ENCODE results near the gene PRR36. TPM values are rescaled to one million over a fixed set of nuclear protein-coding genes. Genes with fewer than 3 reads are reported as not detected.
"Not testable (repeated sequence)": the region's sequence is repeated elsewhere in the genome, so short reads cannot be mapped to it uniquely, and the experiment has no call there.

PRR36 gene
- total RNA-seq, result 0.08 TPM
- long read RNA-seq, result 0 reads

DNA sequence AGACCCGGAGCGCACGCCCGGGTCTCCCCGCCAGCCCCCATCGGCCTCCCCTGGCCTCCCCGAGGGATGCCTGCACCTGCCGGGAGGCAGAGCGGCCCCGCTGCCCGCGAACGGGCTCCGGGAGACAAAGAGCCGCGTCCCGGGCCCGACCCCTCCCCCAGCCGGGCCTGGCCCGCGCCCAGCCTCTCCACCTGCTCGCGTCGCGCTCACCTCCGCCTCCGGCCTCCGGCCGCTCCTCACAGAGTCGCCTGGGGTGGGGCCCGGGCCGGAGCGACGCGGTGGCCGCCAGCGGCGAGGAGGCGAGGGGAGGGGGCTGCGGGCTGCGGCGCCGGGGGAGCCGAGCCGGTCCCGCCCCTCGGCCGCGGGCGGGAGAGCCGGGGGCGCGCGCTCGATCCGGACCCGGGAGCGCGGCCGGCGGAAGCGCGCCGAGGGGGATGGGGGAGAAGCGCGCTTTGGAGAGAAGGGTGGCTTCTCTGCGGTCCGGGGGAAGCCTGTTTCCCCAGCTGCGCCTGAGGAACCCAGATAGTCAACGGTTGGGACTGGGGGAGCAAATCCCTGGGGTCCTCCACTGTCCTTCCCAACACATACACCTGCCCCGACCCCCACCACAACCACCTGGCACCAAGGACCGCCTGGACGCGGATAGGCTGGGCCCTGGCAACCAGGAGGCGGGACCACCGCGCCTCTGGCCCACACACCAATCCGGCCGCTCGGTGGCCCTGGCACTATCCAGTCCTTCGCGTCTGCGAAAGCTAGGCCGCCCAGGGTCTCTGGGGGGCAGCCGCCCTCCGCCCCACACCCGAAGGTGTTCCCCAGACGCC, at the start of gene PRR36:
Gene PRR36 (minus strand): TSS at position 315 of the 821 bp plus-strand sequence. CDS start 701 bp downstream, outside the sequence.
- ATAC-seq (ENCODE audit: poor library complexity) (no peak), DNase-seq (no peak)
- intact Hi-C loops (cut with DNase I), result no loop called here

DNA sequence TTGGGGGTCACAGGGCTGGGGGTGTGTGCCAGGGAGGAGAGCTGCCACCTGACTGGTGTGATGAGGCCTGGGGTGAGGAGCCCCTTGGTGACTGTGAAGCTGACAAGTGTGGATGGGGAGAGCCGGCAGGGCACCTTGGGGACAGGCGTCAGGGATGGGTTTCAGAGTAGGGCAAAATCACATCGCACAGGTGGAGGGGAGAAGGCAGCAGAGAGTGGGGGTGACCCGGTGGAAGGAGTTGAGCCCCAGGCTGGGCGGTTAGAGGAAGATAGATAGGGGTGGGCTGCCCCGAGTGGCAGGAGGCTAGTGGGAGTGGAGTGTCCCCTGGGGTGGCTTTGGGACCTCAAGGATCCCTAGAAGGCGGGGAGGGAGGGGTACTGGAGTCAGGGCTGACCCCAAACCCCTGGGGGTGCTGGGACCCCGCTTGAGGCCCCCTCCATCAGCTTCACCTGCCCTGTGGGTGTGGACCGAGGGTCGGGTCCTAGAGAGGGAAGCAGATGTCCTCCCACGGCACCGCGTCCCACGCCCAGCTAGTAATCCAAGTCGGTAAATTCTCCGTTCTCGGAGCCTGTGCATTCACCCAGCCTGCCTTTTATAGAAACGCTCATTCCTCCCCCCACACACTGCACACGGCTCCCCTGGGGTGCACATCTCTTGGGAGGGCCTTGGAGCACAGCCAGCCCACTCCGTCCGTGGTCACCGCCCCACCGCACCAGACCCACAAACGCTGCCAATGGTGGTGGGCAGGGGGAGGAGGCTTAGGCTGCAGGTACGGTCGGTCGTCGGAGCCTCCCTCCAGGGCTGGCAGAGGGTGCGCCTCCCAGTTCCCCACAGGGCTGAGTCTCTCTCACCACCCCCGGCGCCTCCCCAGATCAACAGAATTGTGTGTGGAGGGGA, 49.4 kb upstream of the PRR36 start:
- no peak for ATAC-seq (ENCODE audit: poor library complexity)
- no peak for DNase-seq
- intact Hi-C loops (cut with DNase I), result no loop called here

DNA sequence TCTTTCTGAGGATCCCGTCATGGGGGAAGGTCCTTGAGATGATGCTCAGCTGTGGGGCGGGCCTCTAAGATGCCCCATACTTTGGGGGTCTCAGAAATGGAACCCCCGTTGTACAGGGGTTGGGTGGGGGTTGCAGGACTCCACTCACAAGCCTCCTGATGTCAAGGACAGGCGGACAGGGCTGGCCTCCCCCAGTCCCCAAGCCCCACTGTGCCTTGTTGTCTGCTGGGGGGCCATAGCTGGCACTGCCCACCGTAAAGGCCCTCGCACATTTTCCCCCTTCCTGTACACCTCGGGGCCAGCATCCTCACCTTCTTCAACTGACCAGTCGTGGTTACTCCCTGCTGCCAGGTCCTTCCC, 48.6 kb upstream of the PRR36 start:
- DNase-seq (no peak), ATAC-seq (ENCODE audit: poor library complexity) (no peak)
- intact Hi-C loops (cut with DNase I), result no loop called here

DNA sequence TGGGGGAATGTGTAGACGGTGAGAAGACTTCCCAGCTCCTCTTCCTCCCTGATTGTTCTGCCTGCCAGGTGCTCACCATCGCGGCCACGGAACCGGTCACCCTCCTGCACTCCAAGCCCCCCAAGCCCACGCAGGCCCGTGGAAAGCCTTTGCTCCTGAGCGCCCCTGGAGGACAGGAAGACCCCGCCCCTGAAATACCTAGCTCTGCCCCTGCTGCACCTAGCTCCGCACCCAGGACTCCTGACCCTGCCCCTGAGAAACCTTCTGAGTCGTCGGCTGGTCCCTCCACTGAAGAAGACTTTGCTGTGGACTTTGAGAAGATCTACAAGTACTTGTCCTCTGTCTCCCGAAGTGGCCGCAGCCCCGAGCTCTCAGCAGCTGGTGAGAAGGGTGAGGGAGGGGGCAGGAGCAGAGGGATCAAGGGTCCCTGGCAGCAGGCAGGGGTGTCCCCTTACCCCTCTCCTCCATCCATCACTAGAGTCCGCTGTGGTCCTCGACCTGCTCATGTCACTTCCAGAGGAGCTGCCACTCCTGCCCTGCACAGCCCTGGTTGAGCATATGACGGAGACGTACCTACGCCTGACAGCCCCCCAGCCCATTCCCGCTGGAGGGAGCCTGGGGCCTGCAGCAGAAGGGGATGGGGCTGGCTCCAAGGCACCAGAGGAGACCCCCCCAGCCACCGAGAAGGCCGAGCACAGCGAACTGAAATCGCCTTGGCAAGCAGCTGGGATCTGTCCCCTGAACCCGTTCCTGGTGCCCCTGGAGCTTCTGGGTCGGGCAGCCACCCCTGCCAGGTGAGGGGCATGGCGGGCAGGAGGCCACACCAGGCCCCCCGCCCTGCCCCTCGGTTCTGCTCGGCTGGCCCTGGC, 48.0 kb upstream of the PRR36 start:
- DNase-seq, result no peak
- intact Hi-C loops (cut with DNase I), result no loop called here
- no peak for ATAC-seq (ENCODE audit: poor library complexity)

DNA sequence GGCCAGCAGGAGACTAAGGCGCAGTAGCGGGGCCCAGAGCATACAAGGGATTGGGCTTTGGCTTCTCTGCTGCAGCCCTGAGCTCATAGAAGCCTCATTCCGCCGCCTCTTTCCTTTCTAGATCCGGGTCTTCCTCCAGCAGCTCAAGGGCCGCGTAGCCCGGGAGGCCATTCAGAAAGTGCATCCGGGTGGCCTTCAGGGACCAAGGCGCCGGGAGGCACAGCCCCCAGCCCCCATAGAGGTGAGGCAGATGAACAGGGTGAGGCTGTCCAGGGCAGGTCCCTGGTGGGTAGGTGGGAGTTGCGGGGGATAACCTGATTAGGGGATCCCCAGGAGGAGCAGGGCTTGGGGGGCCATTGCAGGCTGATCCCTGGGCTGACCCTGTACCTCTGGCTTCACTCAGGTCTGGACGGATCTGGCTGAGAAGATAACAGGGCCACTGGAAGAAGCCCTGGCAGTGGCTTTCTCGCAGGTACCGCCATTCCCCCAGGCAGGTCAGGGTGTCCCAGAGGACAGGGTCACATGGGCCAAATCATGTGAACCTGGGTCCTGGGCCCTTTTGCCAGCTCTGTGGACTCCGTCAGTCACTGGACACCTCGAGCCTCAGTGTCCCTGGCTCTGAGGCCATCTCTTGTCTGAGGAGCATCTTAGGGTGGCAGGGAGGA, 47.2 kb upstream of the PRR36 start:
- intact Hi-C loops (cut with DNase I), result no loop called here

DNA sequence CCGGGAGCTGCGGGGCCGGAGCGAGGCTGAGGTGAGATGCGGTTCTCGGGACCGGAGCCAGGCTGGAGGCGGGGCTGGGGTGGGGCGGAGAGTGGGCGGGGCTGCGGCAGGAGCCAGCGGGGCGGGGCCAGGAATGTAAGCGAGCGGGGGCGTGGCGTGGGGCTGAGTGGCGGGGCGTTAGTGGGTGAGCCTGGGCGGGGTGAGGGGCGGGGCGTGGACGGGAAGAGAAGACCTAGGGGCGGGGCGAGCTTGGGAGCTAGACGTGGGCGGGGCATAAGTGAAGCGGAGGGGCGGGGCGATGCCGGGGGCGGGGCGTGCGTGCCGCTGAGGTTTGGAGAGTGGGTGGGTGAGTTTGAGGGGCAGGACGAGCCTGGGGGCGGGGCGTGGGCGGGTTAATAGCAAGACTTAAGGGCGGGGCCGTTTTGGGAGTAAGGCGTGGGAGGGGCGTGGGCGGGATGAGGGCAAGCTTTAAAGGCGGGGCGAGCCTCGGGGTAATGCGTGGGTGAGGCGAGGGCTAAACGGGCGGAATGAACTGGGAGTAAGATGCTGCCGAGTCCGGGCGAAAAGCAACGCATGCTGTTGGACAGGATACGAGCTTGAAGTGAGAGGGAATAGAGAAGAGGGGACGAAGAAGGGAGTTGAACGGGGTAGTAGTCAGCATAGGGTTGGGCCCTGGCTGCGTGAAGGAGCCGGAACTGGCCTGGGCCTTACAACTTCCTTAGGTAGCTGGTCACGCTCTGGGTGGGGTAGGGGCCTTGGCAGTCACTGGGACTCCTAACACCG, 46.5 kb upstream of the PRR36 start:
- ATAC-seq (ENCODE audit: poor library complexity), result peak; percentile 86
- intact Hi-C loops (cut with DNase I), result no loop called here
- peak; percentile 100 for DNase-seq

More for the DNA sequence above, 47.2 kb upstream of the PRR36 start:
- ATAC-seq (ENCODE audit: poor library complexity) (no peak), DNase-seq (no peak)

DNA sequence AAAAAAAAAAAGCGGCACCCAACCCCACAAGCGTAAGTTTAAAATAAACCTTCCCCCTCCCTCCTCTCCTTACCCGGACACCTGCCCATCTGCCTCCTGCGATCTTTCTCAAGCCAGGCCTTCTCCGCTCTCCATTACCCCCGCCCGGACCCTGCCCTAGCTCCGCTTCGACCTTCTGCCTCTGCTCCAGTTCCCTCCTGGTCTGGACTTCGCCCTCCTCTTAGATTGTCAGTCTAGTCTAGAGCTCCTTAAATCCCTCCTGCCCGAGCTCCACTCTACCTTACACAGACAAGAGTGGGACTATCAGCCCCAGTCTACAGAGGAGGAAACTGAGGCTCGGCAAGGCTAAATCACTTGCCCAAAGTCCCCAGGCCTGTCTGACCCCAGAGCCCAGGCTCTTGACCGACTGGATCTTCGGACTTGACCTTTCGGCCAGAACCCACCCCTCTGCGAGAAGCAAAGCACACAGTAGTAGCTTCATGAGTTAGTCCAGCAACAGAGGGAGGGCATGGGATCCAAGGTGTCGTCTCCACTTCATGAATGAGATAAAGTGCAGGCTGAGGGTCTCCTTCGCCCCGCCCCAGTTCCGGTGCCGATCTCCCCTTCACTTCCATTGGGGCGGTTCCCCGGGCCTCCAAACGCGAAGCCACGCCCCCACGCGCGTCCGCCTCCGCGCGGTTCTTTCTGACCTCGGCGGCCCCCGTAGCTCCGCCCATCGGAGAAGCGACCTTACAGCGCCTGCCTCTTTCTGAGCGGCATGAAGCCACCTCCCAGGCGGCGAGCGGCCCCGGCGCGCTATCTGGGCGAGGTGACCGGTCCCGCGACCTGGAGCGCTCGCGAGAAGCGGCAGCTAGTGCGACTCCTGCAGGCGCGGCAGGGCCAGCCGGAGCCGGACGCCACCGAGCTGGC, 45.7 kb upstream of the PRR36 start, which contains the start of gene SNAPC2:
Gene SNAPC2 (plus strand): TSS at position 729 of the 909 bp plus-strand sequence. CDS start 29 bp downstream, at position 758.
- intact Hi-C loops (cut with DNase I), result no loop called here
- ATAC-seq (ENCODE audit: poor library complexity) (peak; percentile 76), DNase-seq (peak; percentile 99)

DNA sequence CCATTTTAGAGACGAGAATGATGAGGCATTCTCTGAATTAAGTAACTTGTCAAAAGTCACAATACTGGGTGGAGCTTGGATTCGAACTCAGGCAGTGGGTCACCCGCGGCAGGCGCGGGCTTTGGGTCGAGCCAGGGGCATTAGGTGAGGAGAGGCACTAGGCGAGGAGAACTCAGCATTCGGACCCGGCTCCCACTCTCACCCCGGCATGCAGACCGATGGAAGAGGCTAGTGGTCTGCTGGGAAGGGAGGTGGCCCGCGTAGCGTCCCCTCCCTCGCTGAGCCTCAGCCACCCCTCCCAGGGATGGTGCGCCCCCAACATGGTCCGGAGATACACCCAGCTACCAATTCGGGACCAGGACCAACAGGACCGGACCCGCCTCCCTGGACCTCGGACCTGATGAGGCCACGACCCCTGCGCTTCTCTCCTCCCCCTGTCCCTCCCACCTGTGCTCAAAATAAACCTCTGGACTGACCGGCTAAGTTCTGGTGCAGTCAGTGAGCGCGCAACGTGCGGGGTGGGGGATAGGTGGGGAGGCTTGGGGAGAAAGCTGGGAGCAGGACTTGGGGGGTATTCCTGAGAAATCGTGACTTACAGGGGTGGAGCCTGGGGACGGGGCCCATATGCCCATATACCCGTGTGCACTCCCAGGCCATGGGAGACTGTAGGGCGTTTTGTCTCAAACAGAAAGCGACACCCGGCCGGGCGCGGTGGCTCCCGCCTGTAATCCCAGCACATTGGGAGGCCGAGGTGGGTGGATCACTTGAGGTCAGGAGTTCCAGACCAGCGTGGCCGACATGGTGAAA, 44.6 kb upstream of the PRR36 start:
- intact Hi-C loops (cut with DNase I), result no loop called here
- ATAC-seq (ENCODE audit: poor library complexity), result no peak
- no peak for DNase-seq

DNA sequence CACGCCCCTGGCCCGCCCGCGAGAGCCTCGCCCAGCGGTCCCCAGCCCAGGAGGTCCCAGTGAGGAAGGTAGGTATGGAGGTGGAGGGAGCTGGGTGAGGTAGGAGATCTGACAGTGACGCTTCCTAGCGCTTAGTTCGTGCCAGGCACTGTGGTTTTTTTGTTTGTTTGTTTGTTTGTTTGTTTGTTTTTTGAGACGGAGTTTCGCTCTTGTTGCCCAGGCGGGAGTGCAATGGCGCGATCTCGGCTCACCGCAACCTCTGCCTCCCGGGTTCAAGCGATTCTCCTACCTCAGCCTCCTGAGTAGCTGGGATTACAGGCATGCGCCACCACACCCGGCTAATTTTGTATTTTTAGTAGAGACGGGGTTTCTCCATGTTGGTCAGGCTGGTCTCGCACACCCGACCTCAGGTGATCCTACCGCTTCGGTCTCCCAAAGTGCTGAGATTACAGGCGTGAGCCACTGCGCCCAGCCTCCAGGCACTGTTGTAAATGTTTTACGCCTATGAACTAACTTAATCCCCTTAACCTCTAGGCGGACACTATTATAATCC, 43.9 kb upstream of the PRR36 start:
- intact Hi-C loops (cut with DNase I); DNase-seq: not testable (repeated sequence)

DNA sequence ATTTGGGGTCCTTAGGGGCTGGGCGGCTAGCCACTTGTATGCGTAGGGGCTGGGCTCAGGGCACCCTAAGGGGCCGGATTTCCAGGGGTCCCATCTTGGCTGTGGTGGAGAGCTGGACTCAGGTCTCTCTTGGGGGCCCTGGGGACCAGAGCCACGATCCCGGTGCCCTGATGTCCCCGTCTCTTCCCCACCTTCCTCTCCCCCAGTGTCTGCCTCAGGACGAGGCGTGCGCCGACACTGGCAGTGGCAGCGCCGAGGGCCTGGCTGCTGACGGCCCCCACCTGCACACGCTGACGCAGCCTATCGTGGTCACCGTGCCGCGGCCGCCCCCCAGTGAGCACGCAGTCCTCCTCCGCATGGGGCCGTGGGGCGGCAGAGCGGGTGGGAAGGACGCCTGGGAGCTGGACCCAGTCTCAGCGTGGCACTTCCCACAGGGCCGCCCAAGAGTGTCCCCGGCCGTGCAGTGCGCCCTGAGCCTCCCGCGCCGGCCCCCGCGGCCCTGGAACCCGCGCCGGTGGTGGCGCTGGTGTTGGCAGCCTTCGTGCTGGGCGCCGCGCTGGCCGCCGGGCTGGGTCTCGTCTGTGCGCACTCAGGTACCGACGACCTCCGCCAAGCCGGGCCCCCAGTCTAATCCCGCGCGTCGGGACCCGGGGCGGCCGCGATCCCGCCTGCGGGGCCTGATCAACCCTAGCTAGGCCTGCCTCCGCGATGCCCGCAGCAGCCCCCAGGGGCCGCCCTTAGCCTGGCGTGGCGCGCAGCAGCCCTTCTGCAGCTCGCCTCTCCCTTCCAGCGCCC, 43.3 kb upstream of the PRR36 start:
- peak; percentile 9 for ATAC-seq (ENCODE audit: poor library complexity)
- intact Hi-C loops (cut with DNase I), result no loop called here
- peak; percentile 73 for DNase-seq

More for the DNA sequence above, 43.9 kb upstream of the PRR36 start:
- not testable (repeated sequence) for ATAC-seq (ENCODE audit: poor library complexity)

DNA sequence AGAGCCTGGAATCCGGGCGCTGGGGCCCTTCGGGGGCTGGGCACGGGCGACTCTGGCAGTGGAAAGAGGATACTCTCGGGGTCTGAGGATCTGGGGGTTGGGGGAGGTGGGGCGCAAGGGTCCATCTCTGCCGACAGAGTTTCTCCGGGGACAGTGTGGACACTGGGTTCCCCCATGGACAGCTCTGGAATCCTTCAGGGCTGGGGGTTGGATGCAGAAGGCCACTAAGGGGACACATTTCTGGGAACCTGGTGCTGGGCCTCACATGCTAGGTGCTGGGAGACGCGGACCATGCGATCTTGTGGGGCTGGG, 42.7 kb upstream of the PRR36 start:
- ATAC-seq (ENCODE audit: poor library complexity), result no peak
- no peak for DNase-seq
- intact Hi-C loops (cut with DNase I), result no loop called here

DNA sequence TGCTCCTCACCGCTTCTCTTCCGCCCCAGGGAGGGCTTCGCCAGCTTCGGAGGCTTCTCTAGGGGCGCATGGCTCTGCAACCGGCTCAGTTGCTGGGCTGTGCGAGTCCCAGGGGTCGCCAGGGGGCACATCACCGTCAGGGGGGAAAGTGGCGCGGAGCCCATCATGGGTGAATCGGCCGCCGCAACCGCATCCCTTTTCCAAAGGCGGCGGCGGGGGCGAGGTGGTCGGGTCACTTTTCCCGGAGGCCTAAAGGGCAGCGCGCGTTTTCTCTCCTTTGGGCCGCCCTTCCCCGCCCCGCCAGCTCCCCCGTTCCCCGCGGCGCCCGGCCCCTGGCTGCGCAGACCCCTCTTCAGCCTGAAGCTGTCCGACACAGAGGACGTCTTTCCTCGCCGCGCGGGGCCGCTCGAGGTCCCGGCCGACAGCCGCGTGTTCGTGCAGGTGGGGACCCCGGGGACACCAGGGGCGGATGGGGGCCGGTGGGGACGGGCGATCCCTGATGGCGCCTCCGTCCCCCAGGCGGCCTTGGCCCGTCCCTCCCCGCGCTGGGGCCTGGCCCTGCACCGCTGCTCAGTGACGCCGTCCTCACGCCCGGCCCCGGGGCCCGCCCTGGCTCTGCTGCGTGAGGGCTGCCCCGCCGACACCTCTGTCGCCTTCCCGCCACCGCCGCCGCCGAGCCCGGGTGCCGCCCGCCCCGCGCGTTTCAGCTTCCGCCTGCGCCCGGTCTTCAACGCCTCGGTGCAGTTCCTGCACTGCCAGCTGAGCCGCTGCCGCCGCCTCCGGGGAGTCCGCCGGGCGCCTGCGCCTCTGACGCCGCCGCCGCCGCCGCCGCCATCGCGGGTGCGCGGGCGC, 42.1 kb upstream of the PRR36 start:
- intact Hi-C loops (cut with DNase I), result no loop called here
- no peak for DNase-seq
- ATAC-seq (ENCODE audit: poor library complexity), result no peak

DNA sequence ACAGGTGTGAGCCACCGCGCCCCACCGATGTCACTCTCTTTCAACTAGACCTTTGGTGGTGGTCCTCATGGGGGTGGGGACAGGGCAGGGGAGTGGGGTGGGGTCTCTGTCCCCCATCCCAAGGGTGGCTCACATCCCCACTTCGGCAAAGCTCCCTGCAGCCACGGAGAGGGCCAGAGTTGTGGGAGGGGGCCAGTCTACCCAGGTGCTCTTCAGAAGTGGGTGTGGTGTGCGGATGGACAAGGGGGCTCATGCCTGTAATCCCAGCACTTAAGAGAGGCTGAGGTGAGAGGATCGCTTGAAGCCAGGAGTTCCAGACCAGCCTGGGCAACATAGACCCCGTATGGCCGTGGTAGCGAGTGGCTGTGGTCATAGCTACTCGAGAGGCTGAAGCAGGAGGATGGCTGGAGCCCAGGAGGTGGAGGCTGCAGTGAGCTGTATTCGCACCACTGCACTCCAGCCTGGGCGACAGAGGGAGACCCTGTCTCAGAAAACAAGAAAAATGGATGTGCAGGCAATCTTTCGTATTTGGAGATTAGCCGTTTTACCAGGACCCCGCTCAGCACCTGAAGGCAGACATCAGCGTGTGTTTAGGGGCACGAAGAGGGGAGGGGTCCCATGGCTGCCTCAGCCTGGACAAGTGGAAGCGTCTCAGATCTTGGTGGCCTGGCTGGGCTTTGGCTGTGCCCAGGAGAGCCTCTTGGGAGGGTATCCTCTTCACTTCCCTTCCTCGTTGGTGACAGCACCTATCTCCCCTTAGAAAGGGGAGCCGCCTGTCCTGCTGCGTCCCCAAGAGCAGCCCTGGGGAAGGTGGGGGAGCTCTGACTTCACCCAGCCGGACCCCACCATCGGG, 41.3 kb upstream of the PRR36 start:
- DNase-seq (no peak), ATAC-seq (ENCODE audit: poor library complexity) (no peak)
- intact Hi-C loops (cut with DNase I), result no loop called here

All from Right ventricle myocardium superior (tissue), 1 donor.